GM23338 (cell line): ENCODE measurements around the gene PDHA2. TPM values are rescaled to one million over a fixed set of nuclear protein-coding genes. Genes with fewer than 3 reads are reported as not detected.

ENCODE experiments used
- polyA plus RNA-seq: library from polyadenylated mRNA; unstranded; fragments of >200 nt; fragmentation: Nextera tagmentation; extraction: Ambion mirVana; gene quantifications from 2 replicates; pipeline ENCODE4 v1.2.1, GENCODE V29; 2016
- small RNA-seq: library from RNA; depleted of rRNA; stranded (forward); fragments of <200 nt; gene quantifications from one replicate; pipeline ENCODE3, GENCODE V24; 2014; ENCODE audit warnings: low replicate concordance
- total RNA-seq: library from RNA; depleted of rRNA; stranded (reverse); fragments of >200 nt; shearing (Covaris generic); gene quantifications from 2 replicates; pipeline ENCODE4 v1.2.3, GENCODE V29; 2014

PDHA2 gene
- total and polyA plus RNA-seq, 2 experiments from 2014 or later: not detected

Small RNA genes within 50 kb of the gene (small RNA-seq; reads per million reads assigned to genes)
- not detected for gene RNU6-1059P
